Measurements from ENCODE around the gene TFAP2C. TPM values are rescaled to one million over a fixed set of nuclear protein-coding genes. Genes with fewer than 3 reads are reported as not detected.
A peak's percentile ranks its signal among the peaks of the same experiment; 100 is the strongest.

TFAP2C gene
- total and polyA plus RNA-seq, 2 donors (not counting 3 experiments of a cell fraction or from before 2014, with no cell fraction given) = 0.06 TPM; not detected in 1

- ChIA-PET POLR2A (no interaction called here), CTCF (interaction anchor here (0.6 kb wide), 1 partner anchor 12 kb away, joined by 3 read pairs; no protein-coding TSS in a partner anchor)
- no peak overlapping the region for H3K9ac ChIP-seq (replicated peaks; ENCODE audit: extremely low read depth, insufficient read depth, low read length)
- no peak overlapping the region for H3K27ac ChIP-seq (ENCODE audit: insufficient read depth, low read depth, low read length)
- H3K4me1 ChIP-seq (ENCODE audit: control insufficient read depth, extremely low read depth, insufficient read depth, low read length) = no peaks in the 10 kb centered on the region
- H3K9me3 ChIP-seq (replicated peaks; ENCODE audit: control insufficient read depth, insufficient read depth, low read length) = no peaks in the 10 kb centered on the region
- H3K9me1 ChIP-seq (replicated peaks; ENCODE audit: control insufficient read depth, extremely low read depth, insufficient read depth, low read length) = no peaks in the 10 kb centered on the region
- no peaks in the 10 kb centered on the region for H4K20me1 ChIP-seq (replicated peaks; ENCODE audit: control insufficient read depth, extremely low read depth, insufficient read depth, low read length)
- H3K4me2 ChIP-seq (ENCODE audit: insufficient read depth, low read length) = no peak overlapping the region
- BruUV-seq (replicated peaks) = no TSS peak
- DNase-seq (ENCODE audit: low read depth, low spot score) (no peak), FAIRE-seq (no peak)
- dilution Hi-C loops (cut with MboI; ENCODE audit: extremely low pct_ligation_motif_present, low sequenced_read_pairs) (no loop called here), intact Hi-C loops (cut with micrococcal nuclease) (loop anchor here (5.0 kb wide), 1 partner anchor 74 kb away; no protein-coding TSS in a partner anchor)
- no peak overlapping the region for H2AFZ ChIP-seq (ENCODE audit: low read depth, low read length)
- H3K4me3 ChIP-seq (replicated peaks in 1 of 3; ENCODE audit: insufficient read depth in 1 of 3, low read depth in 1 of 3, low read length in 3 of 3) = no peak overlapping the region
- H3K36me3 ChIP-seq (ENCODE audit: control insufficient read depth in 2 of 2, extremely low read depth in 1 of 2, insufficient read depth in 2 of 2, low read length in 2 of 2) = no peaks in the 10 kb centered on the region
- TF ChIP-seq MAX (IDR thresholded peaks at IDR 0.05; ENCODE audit: insufficient read depth, insufficient read length) (no peak), MYC (IDR thresholded peaks at IDR 0.05; ENCODE audit: low read depth, low read length) (no peak), CTCF (IDR thresholded peaks at IDR 0.05; ENCODE audit: extremely low read depth in 1 of 2, insufficient read depth in 1 of 2, low read depth in 1 of 2, low read length in 2 of 2) (peak in 1 of 2 donors; percentile 33), EZH2 (IDR thresholded peaks at IDR 0.05; ENCODE audit: borderline replicate concordance, low read depth, low read length, severe bottlenecking) (peak; percentile 85)
- H3K79me2 ChIP-seq (ENCODE audit: control insufficient read depth, insufficient read depth, low read length) = no peaks in the 10 kb centered on the region
- peaks cover 68 to 72% of the 10 kb centered on the region in 2 experiments for H3K27me3 ChIP-seq (ENCODE audit: control insufficient read depth in 2 of 2, insufficient read depth in 2 of 2, low read length in 2 of 2)
Observed at GRCh38 chr20:56626367-56627121, 2.6 kb upstream of the TFAP2C start.

Measured in endothelial cell of umbilical vein (primary cell).